ELF-1 (cell line): ENCODE data around the gene ELP6.

Experiments
- DNase-seq: peaks from one replicate; pipeline ENCODE4 v3.0.0-alpha.2; 2016; ENCODE audit warnings: low read depth, low spot score

Gene ELP6, protein sequence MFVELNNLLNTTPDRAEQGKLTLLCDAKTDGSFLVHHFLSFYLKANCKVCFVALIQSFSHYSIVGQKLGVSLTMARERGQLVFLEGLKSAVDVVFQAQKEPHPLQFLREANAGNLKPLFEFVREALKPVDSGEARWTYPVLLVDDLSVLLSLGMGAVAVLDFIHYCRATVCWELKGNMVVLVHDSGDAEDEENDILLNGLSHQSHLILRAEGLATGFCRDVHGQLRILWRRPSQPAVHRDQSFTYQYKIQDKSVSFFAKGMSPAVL

DNA sequence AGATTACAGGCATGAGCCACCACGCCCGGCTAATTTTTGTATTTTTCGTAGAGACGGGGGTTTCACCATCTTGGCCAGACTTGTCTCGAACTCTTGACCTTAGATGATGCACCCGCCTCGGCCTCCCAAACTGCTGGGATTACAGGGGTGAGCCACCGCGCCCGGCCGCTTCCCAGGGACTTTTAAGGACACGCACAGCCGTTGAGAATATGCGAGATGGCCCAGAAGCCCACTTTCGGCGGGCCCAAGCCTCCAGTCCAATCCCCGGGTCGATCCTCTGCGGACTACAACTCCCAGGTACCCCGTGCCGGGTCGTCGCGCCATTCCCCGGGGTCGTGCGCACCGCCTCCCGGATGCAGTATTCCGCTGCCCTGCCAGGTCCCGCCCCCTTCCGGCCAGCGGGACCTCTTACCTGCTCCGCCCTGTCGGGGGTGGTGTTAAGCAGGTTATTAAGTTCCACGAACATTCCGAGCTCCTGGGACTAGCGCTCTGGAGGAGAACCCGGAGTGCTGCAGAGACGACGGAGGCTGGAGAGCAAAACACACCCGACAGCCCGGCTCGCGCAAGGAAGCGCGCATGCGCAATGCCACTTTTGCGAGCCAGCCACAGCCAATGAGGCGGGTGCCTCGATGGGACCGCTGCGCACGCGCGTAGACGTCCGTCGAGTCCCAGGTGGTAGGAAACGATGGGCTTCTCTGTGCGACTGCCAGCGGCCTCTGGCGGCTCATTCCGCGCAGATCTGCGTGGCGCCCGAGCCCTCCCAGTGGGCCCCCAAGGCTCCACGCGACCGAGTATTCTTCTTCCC is at the start of gene ELP6:
Gene ELP6, minus strand, starts transcription at position 588 of the 805 bp plus-strand sequence. Its CDS starts 122 bp downstream, at position 466.
- peak; percentile 98 for DNase-seq

GRCh38 chr3:47556351-47556750 is 42.8 kb upstream of the ELP6 start:
- no peak for DNase-seq

DNA sequence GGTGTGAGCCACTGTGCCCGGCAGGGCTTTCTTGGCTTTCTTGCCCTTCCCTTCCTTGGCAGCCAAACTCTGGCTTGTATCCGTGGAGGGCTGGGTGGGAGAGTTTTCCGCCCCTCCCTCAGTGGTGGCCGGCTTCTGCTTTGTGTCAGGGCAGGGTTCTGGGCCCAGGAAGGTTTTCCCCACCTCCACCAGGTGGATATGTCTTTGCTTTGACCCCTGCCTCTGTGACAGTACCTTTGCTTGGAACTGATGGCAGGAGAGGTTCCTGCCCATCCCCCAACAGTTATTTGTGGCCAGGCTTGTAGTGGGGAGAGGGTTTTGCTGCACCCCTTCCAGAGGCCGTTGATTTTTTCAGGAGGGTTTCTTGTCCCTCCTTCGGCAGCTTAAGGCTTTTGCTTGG is 40.8 kb upstream of the ELP6 start:
- no peak for DNase-seq

GRCh38 chr3:47553407-47553806 is 39.9 kb upstream of the ELP6 start:
- DNase-seq: no peak

DNA sequence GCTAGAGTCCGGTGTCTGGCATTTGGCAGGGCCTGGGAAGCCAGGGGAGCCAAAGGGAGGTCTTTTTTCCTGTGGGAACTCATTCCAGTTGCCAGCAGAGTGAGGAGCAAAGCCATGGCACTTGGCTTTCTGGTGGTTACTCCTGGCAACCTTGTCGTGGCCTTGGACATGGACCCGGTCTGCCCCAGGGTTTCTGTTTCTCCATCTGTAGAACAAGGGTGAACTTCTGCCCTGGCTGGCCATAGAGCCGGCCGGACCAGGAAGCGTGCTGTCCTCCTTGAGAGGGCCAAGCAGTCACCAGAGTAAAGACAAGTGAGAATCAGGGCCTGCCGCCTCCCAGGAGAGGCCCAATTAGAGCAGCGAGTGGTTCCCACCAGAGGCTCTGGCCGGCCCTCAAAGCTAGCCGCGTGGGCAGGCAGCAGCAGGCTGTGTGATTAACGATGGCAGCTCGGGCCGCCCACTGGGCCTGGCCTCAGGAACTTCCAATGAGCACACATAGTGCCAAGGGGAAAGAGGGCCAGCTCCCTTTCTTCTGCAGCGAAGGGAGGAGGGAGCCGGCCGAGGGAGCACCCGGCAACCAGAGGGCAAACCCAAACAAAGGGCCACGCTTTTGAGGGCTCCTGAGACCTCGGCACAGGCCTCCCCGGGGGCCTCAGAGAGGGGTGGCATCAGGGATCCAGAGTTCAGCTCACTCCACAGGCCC is 29.1 kb upstream of the ELP6 start:
- no peak for DNase-seq

GRCh38 chr3:47541583-47542108 is 28.1 kb upstream of the ELP6 start:
- DNase-seq: no peak

DNA sequence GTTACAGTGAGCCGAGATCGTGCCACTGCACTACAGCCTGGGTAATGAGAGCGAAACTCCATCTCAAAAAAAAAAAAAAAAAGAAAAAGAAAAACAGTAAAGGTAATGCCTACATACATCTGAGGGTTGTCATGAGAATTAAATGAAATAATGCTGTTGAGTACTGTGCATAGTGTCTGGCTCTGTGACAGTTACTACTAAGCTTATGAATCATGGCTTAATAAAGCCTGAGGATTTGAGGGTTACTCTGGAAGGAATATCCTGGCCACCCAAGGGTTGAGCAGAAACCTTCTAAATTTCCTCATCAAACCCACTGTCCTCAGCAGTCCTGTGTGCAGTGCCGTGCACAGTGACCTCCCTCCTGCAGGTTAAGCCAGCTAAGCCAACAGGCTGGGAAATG is 26.8 kb upstream of the ELP6 start:
- no peak for DNase-seq

DNA sequence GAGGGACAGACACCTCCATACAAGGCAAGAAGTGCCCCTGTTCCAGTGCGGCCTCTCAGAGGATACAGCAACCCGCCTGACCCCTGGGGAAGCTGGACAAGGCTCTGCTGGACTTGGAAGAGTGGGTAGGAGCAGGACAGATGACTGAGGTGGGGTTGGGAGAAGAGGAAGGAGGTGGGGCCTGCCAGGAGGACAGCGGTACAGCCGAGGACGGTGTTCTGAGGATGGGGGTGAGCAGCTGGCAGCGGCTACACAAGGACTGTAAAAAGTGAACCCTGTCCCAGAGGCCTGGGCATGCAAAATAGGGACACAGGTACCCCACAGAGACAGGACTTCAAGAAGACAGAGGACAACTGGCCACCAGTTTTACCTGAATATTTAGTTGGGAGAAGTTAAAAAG is 23.5 kb upstream of the ELP6 start:
- no peak for DNase-seq

DNA sequence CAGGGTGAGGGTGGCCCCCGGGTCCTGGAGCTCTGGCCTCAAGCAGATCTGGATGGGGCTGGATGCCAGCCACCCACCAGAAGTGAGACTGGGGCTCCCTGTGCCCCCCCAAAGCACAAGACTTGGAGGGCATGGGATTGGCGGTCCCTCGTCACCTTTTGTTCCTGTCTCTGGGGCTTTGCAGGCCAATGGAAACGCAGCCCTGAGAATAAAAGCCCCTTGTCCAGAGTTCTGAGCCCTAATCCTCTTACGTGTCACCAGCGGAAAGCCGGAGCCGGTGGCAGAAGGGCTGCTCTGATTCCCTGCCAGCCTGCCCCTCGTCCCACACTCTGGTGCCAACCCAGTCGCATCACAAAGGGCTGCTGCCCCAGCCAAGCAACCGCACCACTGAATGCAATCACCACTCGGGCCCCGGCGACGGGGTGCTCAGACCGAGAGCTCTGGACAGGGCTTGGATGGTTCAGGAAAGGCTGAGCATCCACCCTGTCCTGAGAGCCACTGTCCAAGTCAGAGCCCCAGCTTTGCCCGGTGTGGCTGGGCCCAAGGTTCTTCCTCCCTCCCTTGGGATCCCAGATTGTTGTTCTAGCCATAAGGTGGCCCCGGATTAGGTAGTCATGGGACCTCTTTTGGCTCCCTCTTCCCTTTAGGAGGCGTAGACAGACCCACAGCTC is 22.8 kb upstream of the ELP6 start:
- no peak for DNase-seq

GRCh38 chr3:47533996-47534454 is 20.5 kb upstream of the ELP6 start:
- DNase-seq: no peak

DNA sequence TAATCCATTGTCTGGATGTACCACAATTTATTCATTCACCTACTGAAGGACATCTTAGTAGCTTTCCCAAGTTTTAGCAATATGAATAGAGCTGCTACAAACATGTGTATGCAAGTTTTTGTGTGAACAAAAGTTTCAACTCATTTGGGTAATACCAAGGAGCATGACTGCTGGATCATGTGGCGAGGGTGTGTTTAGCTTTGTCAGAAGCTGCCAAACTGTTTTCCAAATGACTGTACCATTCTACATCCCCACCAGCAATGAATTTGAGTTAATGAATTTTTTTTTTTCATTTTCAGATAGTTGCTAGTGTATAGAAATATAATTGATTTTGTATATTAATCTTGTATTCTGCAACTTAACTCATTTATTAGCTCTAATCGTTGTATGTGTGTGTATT is 20.0 kb upstream of the ELP6 start:
- DNase-seq: no peak

GRCh38 chr3:47527952-47528725 is 14.6 kb upstream of the ELP6 start:
- no peak for DNase-seq

- no peak for DNase-seq
Measured at GRCh38 chr3:47525617-47526016, 12.1 kb upstream of the ELP6 start.

DNA sequence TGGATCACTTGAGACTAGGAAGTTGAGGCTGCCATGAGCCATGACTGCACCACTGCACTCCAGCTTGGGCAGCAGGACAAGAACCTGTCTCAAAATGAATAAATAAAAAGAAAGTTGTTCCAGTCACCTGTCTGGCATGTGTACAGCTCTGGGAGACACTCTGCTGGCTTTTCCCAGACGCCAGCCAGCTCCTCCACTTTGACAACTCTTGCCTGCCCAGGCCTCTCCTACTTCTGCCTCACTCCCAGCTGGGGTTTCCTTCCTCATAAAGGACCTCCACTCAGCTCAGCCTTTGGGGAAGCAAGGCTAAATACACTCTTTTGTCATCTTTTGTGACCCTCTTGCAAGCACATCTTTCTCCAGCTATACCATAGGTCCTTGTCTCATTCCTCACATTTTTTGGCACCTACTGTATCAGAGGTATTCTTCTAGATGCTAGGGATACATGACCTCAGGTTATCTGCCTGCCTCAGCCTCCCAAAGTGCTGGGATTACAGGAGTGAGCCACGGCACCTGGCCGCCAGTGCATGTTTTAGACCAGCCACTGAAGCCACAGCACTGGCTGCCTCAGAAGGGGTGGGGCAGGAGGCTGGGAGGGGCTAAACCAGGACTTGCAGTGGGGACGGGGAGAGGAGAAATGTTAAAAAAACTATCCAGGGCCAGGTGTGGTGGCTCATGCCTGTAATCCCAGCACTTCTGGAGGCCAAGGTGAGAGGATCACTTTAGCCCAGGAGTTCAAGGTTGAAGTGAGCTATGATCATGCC is 10.0 kb upstream of the ELP6 start:
- no peak for DNase-seq

DNA sequence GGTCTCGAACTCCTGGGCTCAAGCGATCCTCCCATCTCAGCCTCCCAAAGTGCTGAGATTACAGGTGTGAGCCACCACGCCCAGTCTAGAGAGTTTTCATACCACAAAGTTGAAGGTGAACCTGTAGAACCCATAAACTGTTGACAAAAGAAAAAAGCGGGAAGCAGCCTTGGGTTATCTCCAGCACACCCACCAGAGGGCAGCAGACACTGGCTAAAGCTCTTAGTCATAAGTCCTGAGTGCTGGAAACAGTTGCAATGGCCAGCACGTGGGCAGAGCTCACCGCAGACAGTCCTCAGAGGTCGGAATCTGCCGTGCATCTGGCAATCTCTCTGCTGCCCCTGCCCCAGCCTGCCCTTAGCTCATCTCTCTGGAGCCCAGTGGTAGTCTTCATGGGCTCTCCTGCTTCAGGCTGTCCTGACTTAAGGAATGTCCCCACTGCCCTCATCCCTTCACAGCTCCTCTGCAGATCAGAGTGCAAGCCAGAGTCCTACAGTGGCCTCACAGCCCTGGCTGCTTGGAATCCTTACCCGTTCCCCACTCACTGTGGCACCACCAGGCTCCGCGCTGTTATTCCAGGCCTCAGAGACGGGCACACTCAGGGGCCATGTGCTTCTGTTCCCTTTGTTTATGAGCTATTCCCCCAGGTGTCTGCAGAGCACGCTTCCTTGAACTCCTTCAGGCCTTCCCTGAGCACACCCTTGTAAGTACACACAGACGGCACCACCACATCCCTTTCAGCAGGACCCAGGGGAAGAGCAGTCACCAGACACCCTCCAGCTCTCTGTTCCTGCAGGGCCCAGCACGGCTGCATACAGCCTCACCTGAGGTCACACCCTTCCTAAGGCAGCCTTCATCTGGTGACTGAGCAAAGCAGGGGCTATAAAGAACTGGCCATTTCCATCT is 8.8 kb upstream of the ELP6 start:
- DNase-seq: peak; percentile 94

DNA sequence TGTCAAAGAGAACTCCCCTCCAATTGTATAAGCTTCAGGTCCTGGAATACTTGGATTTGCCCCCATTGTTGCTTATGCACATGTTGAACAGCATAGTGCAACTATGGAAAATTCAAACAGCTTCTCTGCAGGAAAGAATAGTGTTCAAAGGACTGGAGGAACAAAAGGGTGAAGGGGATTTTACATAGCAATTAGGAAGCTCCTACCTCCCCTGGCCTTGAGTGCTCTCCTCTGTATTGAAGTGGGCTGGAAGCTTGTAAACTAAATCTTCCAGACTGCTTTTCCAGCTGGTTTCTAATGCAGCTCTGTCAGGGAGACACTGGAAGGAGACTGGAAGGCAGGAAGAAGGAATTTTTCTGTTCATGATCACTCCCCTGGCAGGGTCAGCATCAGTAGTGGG is 7.2 kb upstream of the ELP6 start:
- DNase-seq: no peak

DNA sequence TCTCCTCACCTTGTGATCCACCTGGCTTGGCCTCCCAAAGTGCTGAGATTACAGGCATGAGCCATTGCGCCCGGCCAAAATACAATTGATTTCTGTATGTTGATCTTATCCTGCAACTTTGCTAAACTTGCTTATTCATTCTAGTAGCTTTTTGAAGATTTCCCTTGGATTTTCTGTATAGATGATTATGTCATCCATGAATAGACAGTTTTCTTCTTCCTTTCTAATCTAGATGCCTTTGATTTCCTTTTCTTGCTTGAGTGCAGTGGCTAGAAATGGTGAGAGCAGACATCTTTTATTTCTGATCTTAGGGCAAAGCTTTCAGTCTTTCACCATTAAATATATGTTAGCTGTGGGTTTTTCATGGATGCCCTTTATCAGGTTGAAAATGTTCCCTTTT is 4.4 kb upstream of the ELP6 start:
- no peak for DNase-seq

GRCh38 chr3:47515864-47516319 is 2.4 kb upstream of the ELP6 start:
- no peak for DNase-seq

DNA sequence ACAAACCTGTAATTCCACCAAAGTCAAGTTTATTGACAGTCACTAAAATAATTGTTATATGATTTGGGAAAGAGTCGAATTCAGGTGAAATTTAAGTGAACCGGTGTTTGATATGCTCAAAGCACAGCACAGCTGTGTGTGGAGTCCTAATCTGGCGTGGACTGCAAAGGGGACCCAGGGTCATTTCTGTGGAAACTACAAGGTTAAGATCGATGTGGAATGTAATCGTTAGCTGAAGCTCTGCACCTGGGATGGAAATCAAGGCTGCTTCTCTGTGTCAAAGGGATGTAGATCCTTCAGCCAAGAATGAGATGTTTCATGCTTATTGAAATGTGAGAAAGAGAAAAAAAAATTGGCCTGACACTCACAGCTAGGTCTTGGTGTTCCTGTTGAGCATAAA is 1.6 kb upstream of the ELP6 start:
- DNase-seq: no peak
